ENCODE results near the gene STMP1. TPM values are rescaled to one million over a fixed set of nuclear protein-coding genes. Genes with fewer than 3 reads are reported as not detected.

STMP1 gene
- total RNA-seq, 1 experiment from 2014 or later, result 38.4 TPM

DNA sequence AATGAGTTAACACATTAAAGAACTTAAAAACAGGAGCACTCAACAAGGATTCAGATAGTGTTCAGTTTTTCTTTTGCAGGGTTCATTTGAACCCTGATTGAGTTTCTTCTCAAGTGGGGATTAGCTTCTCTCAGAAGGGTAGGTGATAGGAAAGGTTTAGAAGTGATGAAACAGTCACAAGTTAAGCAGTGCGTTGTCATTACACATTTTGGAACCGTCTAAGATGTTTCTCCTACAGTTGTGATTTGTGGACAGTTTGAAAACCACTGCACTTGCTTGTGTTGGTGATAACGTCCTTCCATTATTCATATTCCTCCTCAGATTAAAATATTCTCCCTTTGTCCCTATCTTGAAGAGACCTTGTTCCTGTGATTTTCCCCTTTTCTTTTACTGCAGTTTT, 2.7 kb downstream of the STMP1 start:
- H2BK20ac ChIP-seq (ENCODE audit: low read depth, low read length, poor library complexity, severe bottlenecking), result no peak overlapping the region
- H3K4me2 ChIP-seq (ENCODE audit: insufficient read depth, insufficient read length, low read length), result no peak overlapping the region
- no peak overlapping the region for H3K9ac ChIP-seq (ENCODE audit: extremely low read depth, insufficient read length, low read length)
- no peaks in the 10 kb centered on the region for H3K27me3 ChIP-seq (ENCODE audit: insufficient read depth, low read length)
- H4K91ac ChIP-seq (ENCODE audit: insufficient read length, low read depth, low read length), result no peak overlapping the region
- H3K79me1 ChIP-seq (ENCODE audit: insufficient read depth, low read depth, low read length, poor library complexity, severe bottlenecking), result peaks cover 7% of the 10 kb centered on the region
- H3K4me1 ChIP-seq (ENCODE audit: insufficient read depth, low read length), result no peaks in the 10 kb centered on the region
- no peak overlapping the region for H2BK120ac ChIP-seq (ENCODE audit: low read depth, low read length, poor library complexity, severe bottlenecking)
- H2BK12ac ChIP-seq (ENCODE audit: insufficient read length, low read depth, low read length), result no peak overlapping the region
- H3K4me3 Mint-ChIP-seq, result no peak overlapping the region
- no peaks in the 10 kb centered on the region for H4K20me1 ChIP-seq (ENCODE audit: control insufficient read depth, insufficient read depth, insufficient read length)
- no peak overlapping the region for H3K14ac ChIP-seq (ENCODE audit: insufficient read depth, low read length)
- no peak overlapping the region for H2AK5ac ChIP-seq (ENCODE audit: insufficient read length, low read length)
- peaks cover 3% of the 10 kb centered on the region for H3K23me2 ChIP-seq (ENCODE audit: insufficient read length, low read depth, low read length, poor library complexity, severe bottlenecking)
- H3T11ph ChIP-seq (ENCODE audit: low read length), result no peak overlapping the region
- H2AFZ ChIP-seq (ENCODE audit: low read length), result no peak overlapping the region
- no peak overlapping the region for H2BK5ac ChIP-seq (ENCODE audit: insufficient read length, low read length)
- H3K4ac ChIP-seq (ENCODE audit: low read depth, low read length), result no peak overlapping the region
- no peak overlapping the region for H3K27ac ChIP-seq (ENCODE audit: insufficient read length, low read depth, low read length)
- no peak overlapping the region for H3K23ac ChIP-seq (ENCODE audit: insufficient read length, low read depth, low read length)
- H4K5ac ChIP-seq (ENCODE audit: insufficient read length, low read depth, low read length), result no peak overlapping the region
- no CpG with 5 or more reads among the region's 3 CpGs for WGBS (ENCODE audit: extremely low coverage, insufficient read length, low lambda C conversion rate)
- peaks cover 15 to 21% of the 10 kb centered on the region in 2 experiments for H3K4me1 Mint-ChIP-seq
- H3K9me3 ChIP-seq (ENCODE audit: control insufficient read depth, low read depth, low read length), result no peaks in the 10 kb centered on the region
- H4K8ac ChIP-seq (replicated peaks; ENCODE audit: insufficient read length, low read depth, low read length), result no peak overlapping the region
- peaks cover 16 to 26% (median 18%) of the 10 kb centered on the region in 3 experiments for H3K36me3 Mint-ChIP-seq (ENCODE audit: insufficient read depth in 1 of 3, low read depth in 3 of 3)
- no peak overlapping the region for H3K56ac ChIP-seq (ENCODE audit: insufficient read length, low read depth, low read length)
- DNase-seq, result no peak
- no peak for TF ChIP-seq CTCF (conservative IDR thresholded peaks at IDR 0.05)
- peaks cover 7% of the 10 kb centered on the region; the same call in 1 of the 2 replicates for H3K79me2 ChIP-seq (ENCODE audit: insufficient read depth, low read length)
- H3K27ac Mint-ChIP-seq, result no peak overlapping the region
- no peak overlapping the region for H3K18ac ChIP-seq (ENCODE audit: insufficient read length, low read depth, low read length)
- H3K27me3 Mint-ChIP-seq (ENCODE audit: low read depth), result no peaks in the 10 kb centered on the region
- no peak overlapping the region for H2BK15ac ChIP-seq (ENCODE audit: low read depth, low read length)
- peaks cover 0 to 7% of the 10 kb centered on the region in 2 experiments; a peak in 2 of 5 replicates for H3K9me3 Mint-ChIP-seq

All from H9 (cell line).